Measurements from ENCODE around the gene METTL22.

METTL22 gene, protein sequence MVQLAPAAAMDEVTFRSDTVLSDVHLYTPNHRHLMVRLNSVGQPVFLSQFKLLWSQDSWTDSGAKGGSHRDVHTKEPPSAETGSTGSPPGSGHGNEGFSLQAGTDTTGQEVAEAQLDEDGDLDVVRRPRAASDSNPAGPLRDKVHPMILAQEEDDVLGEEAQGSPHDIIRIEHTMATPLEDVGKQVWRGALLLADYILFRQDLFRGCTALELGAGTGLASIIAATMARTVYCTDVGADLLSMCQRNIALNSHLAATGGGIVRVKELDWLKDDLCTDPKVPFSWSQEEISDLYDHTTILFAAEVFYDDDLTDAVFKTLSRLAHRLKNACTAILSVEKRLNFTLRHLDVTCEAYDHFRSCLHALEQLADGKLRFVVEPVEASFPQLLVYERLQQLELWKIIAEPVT

DNA sequence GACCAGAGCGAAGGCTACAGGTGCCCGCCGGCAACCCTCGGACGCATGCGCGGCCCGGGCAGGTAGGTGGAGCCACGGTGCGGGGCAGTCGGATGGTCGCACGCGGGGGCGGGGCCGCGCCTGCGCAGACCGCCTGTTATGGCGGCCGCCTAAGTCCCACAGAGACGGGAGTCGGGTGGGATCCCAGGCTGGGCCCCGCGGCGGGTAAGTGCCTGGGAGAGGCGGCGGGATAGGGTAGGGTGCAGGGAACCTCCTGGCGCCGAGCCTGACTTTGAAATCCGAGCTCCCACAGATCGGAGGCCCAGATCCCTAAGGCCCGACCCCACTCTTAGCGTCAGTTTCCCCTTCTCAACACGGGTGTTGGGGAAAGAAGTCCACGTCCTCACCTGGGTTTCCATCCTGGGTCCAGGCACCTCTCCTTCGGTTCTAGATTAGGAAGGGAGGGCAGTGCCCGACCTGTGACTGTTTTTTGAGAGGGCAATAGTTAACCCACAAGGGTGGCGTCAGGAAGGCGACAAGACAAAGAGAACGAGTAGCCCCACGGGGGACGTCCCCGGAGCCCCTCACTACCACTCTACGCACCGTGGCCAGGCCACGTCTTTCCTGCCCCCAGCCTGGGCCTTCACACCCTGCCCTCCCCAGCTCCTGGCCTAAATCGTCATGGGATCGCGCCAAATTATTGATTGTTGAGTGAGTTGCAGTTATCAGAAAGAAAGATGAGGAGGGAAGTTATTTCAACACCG is at the start of gene METTL22:
METTL22 (plus strand) TSS at position 127 of the 743 bp plus-strand sequence. CDS start 3,968 bp downstream, outside the sequence.
- DNase-seq (ENCODE audit: low read depth, low spot score), result peak; percentile 86

DNA sequence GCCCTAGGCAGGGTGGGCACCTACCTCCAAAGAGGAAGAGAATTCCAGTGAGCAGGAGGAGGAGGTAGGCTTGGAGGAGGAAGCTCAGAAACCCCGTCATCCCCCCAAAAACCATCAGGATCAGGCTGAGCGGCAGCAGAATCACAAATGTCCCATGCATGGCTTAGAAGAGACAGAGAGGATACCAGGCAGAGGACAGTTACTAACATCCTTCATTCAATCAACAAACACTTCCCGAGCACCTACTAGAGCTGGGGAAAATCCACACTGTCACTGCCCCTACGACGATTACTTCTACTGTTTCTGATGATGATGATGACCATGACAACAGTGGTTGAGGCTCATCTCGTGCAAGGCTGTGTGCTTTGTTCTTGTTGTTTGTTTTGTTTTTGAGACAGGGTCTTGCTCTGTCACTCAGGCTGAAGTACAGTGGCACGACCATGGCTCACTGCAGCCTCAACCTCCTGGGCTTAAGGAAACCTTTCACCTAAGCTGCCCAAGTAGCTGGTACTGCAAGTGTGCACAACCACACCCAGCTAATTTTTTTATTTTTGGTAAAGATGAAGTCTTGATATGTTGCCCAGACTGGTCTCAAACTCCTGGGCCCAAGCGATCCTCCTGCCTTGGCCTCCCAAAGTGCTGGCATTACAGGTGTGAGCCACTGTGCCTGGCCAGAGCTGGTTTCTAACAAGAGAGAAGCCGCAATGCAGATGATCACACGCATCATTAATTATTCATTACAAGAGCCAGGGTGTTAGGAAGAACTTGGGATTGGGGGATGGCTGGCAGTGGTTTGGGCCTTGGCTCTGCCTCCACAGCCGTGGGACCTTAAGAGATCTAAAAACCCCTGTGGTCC is 49.2 kb upstream of the METTL22 start:
- DNase-seq (ENCODE audit: low read depth, low spot score), result no peak

DNA sequence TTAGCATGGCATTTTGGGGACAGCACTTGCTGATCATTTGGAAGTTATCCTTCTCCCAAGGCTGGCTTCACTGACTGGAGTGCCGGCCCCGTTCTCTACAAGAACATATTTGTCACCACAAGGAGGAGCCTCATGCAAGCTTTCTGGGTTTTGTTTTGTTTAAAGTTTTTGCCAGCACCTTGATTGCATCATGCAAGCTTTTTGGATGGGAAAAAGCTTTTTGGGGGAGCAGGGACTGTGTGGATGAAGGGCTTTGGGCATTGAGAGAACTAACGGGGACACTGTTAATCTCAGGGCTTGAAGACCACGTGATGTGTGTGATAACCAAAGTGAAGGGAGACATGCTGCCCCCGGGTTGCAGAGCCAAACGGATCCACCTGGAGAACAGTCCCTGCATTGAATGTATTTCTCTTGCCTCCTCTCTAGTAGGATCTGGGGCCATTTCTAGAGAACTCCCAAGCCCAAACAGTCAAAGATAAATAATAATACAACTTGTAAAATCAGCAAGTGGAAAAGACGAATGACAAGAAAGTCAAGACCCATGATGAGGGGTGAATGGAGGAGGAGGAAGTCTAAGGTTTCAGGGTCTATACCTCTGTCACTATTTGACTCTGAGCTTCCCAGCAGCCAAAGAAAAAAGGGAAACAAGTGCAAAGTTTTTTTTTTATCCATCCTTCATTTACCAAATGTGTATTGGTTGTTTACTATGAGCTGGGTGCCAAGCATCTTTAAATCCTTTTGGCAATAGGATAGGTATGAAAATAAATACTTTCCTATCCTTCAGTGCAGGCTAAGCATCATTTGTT is 48.4 kb upstream of the METTL22 start:
- DNase-seq (ENCODE audit: low read depth, low spot score), result no peak

GRCh38 chr16:8575399-8575798 is 46.1 kb upstream of the METTL22 start:
- no peak for DNase-seq (ENCODE audit: low read depth, low spot score)

DNA sequence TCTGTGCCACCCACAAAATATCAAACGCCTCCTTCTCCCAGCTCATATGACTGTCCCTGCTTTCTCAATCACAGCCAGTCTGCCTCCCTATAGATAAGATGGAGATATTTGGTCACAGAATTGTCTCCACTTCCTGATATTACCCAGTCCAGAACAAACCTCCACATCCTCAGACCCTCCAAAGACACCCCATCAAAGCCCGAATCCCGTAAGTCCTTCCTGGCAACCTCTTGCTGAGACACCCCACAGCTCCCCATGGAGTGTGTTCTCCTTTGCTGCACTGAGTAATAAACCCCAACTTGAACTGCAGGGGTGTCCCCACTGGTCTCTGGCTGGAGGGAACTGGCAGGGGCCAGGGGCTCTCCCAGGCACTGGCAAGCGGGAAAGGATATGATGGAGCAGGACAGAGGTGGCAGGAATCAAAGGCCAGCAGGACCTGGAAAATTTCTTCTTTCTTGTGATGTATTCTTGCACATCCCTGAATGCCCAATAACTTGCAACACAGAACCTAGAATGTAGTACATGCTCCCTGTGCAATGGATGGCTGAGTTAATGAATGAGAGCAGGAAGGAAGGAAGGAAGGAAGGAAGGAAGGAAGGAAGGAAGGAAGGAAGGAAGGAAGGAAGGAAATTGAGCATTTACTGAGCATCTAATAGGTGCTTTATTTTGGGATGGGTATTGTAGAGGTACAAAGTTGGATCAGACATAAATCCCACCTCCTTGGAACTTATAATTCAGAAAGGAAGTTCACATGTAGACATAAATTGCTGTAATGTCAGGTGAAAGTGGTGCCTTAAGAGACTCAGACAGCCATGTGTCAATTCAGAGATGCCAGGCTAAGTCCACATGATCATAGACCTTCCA is 45.1 kb upstream of the METTL22 start:
- no peak for DNase-seq (ENCODE audit: low read depth, low spot score)

- no peak for DNase-seq (ENCODE audit: low read depth, low spot score)
These were observed 43.7 kb upstream of the METTL22 start for GRCh38 chr16:8577678-8578304.

- no peak for DNase-seq (ENCODE audit: low read depth, low spot score)
These were observed 41.9 kb upstream of the METTL22 start for GRCh38 chr16:8579559-8579958.

DNA sequence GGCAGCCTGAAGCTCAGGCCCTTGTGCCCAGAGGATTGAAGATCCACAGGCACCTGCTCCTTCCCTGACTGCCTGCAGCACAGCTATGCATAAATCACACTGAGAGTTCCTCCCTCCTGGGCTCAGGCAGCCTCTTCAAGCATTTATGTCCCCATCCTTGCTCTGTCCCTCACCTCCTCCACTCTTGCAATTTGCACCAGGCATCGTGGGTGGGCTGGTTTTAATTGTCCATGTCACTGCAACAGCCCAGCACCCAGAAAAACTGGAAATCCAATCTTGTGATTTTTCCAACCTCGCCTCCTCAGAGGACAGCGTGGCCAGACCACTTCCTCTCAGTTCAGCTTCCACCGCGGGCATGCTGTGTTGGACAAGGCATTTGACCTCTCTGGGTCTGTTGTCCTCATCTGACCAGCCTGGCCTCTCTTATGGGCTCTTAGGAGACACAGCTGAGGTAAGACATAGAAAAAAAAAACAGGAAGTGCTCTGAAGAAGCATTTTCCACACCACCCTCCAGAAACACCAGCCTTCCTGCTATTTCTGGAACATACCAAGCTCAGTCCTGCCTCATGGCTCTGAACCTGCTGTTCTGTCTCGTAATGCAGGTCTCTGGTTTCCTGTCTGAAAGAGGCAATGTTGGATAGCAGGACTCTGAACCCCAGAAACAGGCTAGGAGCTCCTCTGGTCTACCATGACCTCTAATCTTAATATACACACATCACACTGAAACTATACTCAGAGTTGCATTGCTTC is 39.5 kb upstream of the METTL22 start:
- DNase-seq (ENCODE audit: low read depth, low spot score), result no peak

DNA sequence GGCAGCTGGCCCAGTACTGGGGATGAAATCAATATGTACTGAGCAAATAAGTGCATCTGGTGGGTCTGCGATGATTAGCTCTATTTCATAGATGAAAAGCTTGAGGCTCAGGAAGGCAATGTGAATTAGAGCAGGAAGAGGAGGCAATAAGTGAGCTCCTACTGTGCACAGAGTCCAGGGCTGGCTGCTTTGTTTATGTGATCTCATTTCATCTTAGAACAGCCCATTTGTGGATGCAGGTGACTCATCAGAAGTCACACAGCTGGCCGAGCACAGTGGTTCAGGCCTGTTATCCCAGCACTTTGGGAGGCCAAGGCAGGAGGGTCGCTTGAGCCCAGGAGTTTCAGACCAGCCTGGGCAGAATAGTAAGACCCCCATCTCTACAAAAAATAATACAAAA is 38.3 kb upstream of the METTL22 start:
- DNase-seq (ENCODE audit: low read depth, low spot score), result no peak

GRCh38 chr16:8583732-8584131 is 37.8 kb upstream of the METTL22 start:
- no peak for DNase-seq (ENCODE audit: low read depth, low spot score)

DNA sequence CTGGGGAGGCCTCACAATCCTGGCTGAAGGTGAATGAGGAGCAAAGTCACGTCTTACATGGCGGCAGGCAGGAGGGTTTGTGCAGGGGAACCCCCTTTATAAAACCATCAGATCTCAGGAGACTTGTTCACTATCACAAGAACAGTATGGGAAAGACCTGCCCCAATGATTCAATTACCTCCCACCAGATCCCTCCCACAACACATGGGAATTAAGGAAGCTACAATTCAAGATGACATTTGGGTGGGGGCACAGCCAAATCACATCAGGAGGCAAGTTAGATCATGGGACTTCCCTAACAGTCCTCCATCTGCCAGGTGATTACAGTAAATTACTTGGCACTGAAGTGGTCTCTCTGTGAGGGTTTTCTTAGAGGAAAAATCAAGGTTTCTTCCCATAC is 36.5 kb upstream of the METTL22 start:
- no peak for DNase-seq (ENCODE audit: low read depth, low spot score)

GRCh38 chr16:8585857-8586256 is 35.6 kb upstream of the METTL22 start:
- no peak for DNase-seq (ENCODE audit: low read depth, low spot score)

GRCh38 chr16:8587065-8587464 is 34.4 kb upstream of the METTL22 start:
- no peak for DNase-seq (ENCODE audit: low read depth, low spot score)

DNA sequence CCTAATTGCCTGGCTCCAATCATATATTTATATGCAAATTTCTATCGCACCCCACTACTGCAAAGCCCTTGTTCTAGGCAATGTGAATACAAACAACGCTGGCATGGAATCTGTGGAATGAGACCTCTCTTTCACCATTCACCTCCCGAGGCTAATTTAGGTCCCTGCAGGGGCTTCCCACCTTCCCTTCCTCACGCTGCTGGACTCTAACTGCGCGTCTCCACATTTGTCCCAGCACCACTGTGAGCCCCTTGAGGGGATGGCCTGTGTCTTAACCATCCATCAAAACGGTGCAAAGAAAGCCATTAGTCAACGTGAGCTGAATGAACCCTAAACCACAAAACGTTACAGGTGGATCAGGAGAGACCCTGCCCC is 32.8 kb upstream of the METTL22 start:
- DNase-seq (ENCODE audit: low read depth, low spot score), result no peak

DNA sequence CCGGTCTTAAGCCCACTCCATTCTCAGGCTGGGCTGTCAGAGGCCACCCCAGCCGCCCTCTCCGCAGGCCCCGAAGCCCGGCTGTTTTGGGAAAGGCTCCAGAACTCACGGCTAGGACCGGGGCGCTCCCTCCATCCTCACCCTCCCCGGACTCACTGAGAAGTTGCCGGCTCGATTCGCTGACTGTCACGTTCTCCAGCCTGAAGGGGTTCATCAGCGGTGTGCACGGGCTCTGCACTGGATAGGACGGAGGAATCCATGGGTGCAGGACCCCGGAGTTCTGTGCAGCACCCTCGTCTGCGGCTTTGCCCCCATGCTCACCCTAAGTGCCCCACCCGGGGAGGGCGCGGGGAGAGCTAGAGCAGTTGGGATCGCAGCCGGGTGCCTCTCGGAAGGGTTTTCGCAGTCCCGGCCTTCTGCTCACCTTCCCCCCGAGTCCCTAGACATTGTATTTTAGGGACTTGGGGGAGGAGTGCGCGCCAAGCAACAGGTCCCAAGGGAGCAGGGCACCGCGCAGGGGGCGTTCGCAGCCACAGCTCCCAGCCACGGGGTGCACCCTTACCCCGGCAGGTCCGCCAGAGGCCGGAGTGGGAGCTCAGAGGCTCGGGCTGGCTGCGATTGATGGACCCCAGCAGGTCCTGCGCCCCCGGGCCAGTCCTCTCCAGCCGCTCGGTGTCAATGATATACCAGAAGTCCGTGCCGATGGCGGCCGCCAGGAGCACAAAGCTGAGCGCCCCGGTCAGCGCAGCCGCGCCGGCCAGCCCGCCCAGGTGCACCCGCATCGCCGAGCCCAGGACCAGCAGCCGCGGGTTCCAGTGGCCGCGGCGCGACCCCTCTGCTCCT is 32.2 kb upstream of the METTL22 start:
- no peak for DNase-seq (ENCODE audit: low read depth, low spot score)

GRCh38 chr16:8589900-8590688 is 31.4 kb upstream of the METTL22 start, which contains the start of gene TMEM114:
TMEM114 (minus strand) TSS chr16:8590511; CDS start chr16:8589838, 673 bp downstream.
- DNase-seq (ENCODE audit: low read depth, low spot score), result no peak

DNA sequence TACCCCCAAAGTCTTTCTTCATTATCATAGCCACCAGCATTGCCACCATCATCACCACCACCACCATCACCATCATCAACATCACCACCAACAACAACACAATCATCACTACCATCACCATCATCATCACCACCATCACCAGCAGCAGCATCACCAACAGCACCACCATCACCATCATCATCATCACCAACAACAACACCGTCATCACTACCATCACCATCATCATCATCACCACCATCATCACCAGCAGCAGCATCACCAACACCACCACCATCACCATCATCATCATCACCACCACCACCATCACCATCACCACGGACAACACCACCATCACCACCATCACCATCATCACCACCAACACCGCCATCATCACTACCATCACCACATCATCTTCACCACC is 30.7 kb upstream of the METTL22 start:
- no peak for DNase-seq (ENCODE audit: low read depth, low spot score)
